GM12878 (cell line): ENCODE data around the gene CYP4F8. TPM values are rescaled to one million over a fixed set of nuclear protein-coding genes. Genes with fewer than 3 reads are reported as not detected.

Experiments used
- ATAC-seq: fragments of 200-7000 bp; cut with Tn5 transposase; 3 replicates; pipeline ENCODE4 v1.9.1; 2020; ENCODE audit warnings: mild to moderate bottlenecking, moderate library complexity
- BruUV-seq: library from RNA; stranded (reverse); fragments of 400-500 nt; replicated peaks from 2 replicates; lab custom pipeline; 2021; lab: Mats Ljungman, UMichigan
- CTCF ChIA-PET: fragments of 300-600 bp; sonication (Branson Sonifier 250); formaldehyde crosslinking; extraction: SDS; loops from one replicate; lab custom pipeline; 2021; ENCODE audit warnings: inconsistent platforms; lab: Yijun Ruan, JAX
- POLR2A ChIA-PET: fragments of 350-600 bp; formaldehyde crosslinking; extraction: SDS; loops from one replicate; lab custom pipeline; 2021; ENCODE audit warnings: inconsistent platforms; lab: Charles Lee
- RAD21 ChIA-PET: fragments of 300-600 bp; sonication (Branson Sonifier 250); formaldehyde crosslinking; loops from one replicate; lab custom pipeline; 2023; ENCODE audit warnings: antibody characterized with exemption; ENCODE audit not compliant: unreplicated experiment; lab: Charles Lee
- SMC1A ChIA-PET: fragments of 300-600 bp; sonication (Branson Sonifier 250); formaldehyde crosslinking; loops from one replicate; lab custom pipeline; 2023; ENCODE audit not compliant: unreplicated experiment, uncharacterized antibody; lab: Charles Lee
- DNase-seq: peaks from one replicate; pipeline ENCODE4 v3.0.0-alpha.2; 2011; ENCODE audit warnings: low read depth, low spot score
- FAIRE-seq: peaks from 3 replicates; lab custom pipeline; 2011; peaks lifted over from hg19 to GRCh38; lab: Jason Lieb, UNC
- H2AFZ ChIP-seq: 2 replicates; pipeline ENCODE4 v1.6.0; 2011; ENCODE audit warnings: low read depth, low read length, control low read depth; ENCODE audit not compliant: control insufficient read depth
- H3K27ac ChIP-seq: 2 replicates; pipeline ENCODE4 v1.5.1; 2011; ENCODE audit warnings: control low read depth; ENCODE audit not compliant: control insufficient read depth, insufficient read depth
- H3K27me3 ChIP-seq, 2 experiments: replicated peaks in 1 of 2; 2 replicates each; pipeline versions ENCODE4 v1.6.0 to v1.6.1; 2011; ENCODE audit warnings: low read length in 1 of 2; ENCODE audit not compliant: control insufficient read depth in 2 of 2, insufficient read depth in 2 of 2
- H3K36me3 ChIP-seq, 2 experiments: 2 replicates each; pipeline ENCODE4 v1.5.1; 2011; ENCODE audit warnings: low read length in 1 of 2; ENCODE audit not compliant: control insufficient read depth in 2 of 2, insufficient read depth in 2 of 2
- H3K4me1 ChIP-seq: 2 replicates; pipeline ENCODE4 v1.6.1; 2011; ENCODE audit warnings: mild to moderate bottlenecking, low read length, moderate library complexity, mixed read lengths; ENCODE audit not compliant: control insufficient read depth, insufficient read depth
- H3K4me2 ChIP-seq: 2 replicates; pipeline ENCODE4 v1.6.0; 2011; ENCODE audit warnings: control low read depth; ENCODE audit not compliant: control insufficient read depth, insufficient read depth
- H3K4me3 ChIP-seq: fragments of 200-600 bp; sonication (generic); 2 replicates; pipeline ENCODE4 v1.5.1; 2016
- H3K79me2 ChIP-seq: 2 replicates; pipeline ENCODE4 v1.6.0; 2011; ENCODE audit warnings: low read length; ENCODE audit not compliant: control insufficient read depth, insufficient read depth
- H3K9ac ChIP-seq: 2 replicates; pipeline ENCODE4 v1.8.0; 2011; ENCODE audit warnings: low read length, control low read depth, mixed read lengths; ENCODE audit not compliant: control insufficient read depth, insufficient read depth
- H3K9me3 ChIP-seq: replicated peaks from 3 replicates; pipeline ENCODE4 v1.5.1; 2011; ENCODE audit warnings: mild to moderate bottlenecking, low read length; ENCODE audit not compliant: control insufficient read depth, insufficient read depth
- H4K20me1 ChIP-seq: 2 replicates; pipeline ENCODE4 v1.6.0; 2011; ENCODE audit not compliant: control insufficient read depth, insufficient read depth
- ATF3 ChIP-seq: IDR thresholded peaks from 2 replicates; pipeline ENCODE4 v1.6.1; 2011; ENCODE audit warnings: low read depth, mild to moderate bottlenecking, low read length, moderate library complexity, borderline replicate concordance; ENCODE audit errors: extremely low read depth
- BCL11A ChIP-seq: IDR thresholded peaks from 2 replicates; pipeline ENCODE4 v1.6.1; 2011; ENCODE audit warnings: low read depth, low read length
- CBX5 ChIP-seq: sonication (generic); IDR thresholded peaks from 2 replicates; pipeline ENCODE4 v1.6.1; 2016; ENCODE audit warnings: low read depth, moderate library complexity, mild to moderate bottlenecking, inconsistent platforms
- EZH2 ChIP-seq: IDR thresholded peaks from 2 replicates; pipeline ENCODE4 v1.6.1; 2012; ENCODE audit warnings: low read depth, mild to moderate bottlenecking, control low read depth, inconsistent platforms, low read length, borderline replicate concordance; ENCODE audit not compliant: control insufficient read depth
- MYB ChIP-seq: fragments of 150-350 bp; IDR thresholded peaks from 2 replicates; pipeline ENCODE4 v1.6.1; 2014; ENCODE audit warnings: mild to moderate bottlenecking, low read depth, low read length, borderline replicate concordance
- NBN ChIP-seq: fragments of 450-650 bp; IDR thresholded peaks from 2 replicates; pipeline ENCODE4 v1.6.1; 2016
- NRF1 ChIP-seq: conservative IDR thresholded peaks from 2 replicates; pipeline ENCODE4 v1.6.1; 2011; ENCODE audit warnings: mild to moderate bottlenecking, low read depth, low read length, improper control_type of control experiment
- ZBTB4 ChIP-seq: fragments of 450-650 bp; formaldehyde crosslinking; IDR thresholded peaks from 2 replicates; pipeline ENCODE4 v1.4.0; 2022; ENCODE audit warnings: mild to moderate bottlenecking, moderate library complexity
- ZNF207 ChIP-seq: fragments of 450-650 bp; IDR thresholded peaks from 2 replicates; pipeline ENCODE4 v1.6.1; 2014; ENCODE audit warnings: antibody characterized with exemption, mild to moderate bottlenecking, borderline replicate concordance
- ZNF687 ChIP-seq: fragments of 450-650 bp; IDR thresholded peaks from 2 replicates; pipeline ENCODE4 v1.6.1; 2017; ENCODE audit warnings: mild to moderate bottlenecking, moderate library complexity
- WGBS: methylation state at CpG from one replicate; pipeline ENCODE4 v1.1.6; 2016; ENCODE audit warnings: low lambda C conversion rate; ENCODE audit not compliant: insufficient replicate concordance, insufficient coverage; ENCODE audit errors: missing lambda C conversion rate; 5-methylcytosine and 5-hydroxymethylcytosine counted together
- in situ Hi-C: fragments of 300-500 bp; cut with MboI; formaldehyde crosslinking; loops from 9 replicates; pipeline ENCODE4 v1.14.3; 2018; ENCODE audit warnings: mixed read lengths
- intact Hi-C: fragments of 100-400 bp; cut with micrococcal nuclease; formaldehyde crosslinking; loops from one replicate; pipeline ENCODE4 v1.14.2; 2022; ENCODE audit not compliant: unreplicated experiment
- polyA plus RNA-seq, 11 experiments: library from polyadenylated mRNA; depleted of rRNA in 4 of 11; unstranded in 6 of 11; stranded (reverse) in 5 of 11; fragments of >200 nt; fragmentation: Nextera tagmentation in 4 of 11; fragmentation: Illumina TruSeq in 1 of 11; extraction: Ambion mirVana in 4 of 11; extraction: Trizol in 1 of 11; gene quantifications; 1 replicate in 1 of 11; 2 replicates in 10 of 11; pipeline versions ENCODE4 v1.2.1 to v1.2.3, GENCODE V29; 2011 to 2016; ENCODE audit warnings: inconsistent platforms in 2 of 11, missing spikeins in 2 of 11, low read depth in 1 of 11
- total RNA-seq, 4 experiments: library from RNA; depleted of rRNA in 3 of 4; stranded (reverse); fragments of >200 nt in 3 of 4; fragmentation: Illumina TruSeq in 1 of 4; extraction: Trizol in 1 of 4; gene quantifications; 2 replicates each; pipeline versions ENCODE4 v1.2.1 to v1.2.3, GENCODE V29; 2013 to 2021

The CYP4F8 gene
- total and polyA plus RNA-seq, 10 of the 15 experiments (the other 5 are each of a cell fraction or from before 2014, with no cell fraction given) = not detected

GRCh38 chr19:15587663-15588062 is 27.4 kb upstream of the CYP4F8 start:
- no peak for FAIRE-seq
- TF ChIP-seq ZNF207 = no peak
- POLR2A ChIA-PET = no interaction called here
- no peaks in the 10 kb centered on the region for H4K20me1 ChIP-seq
- intact Hi-C loops = no loop called here
- no peak for ATAC-seq
- no peak overlapping the region for H3K27ac ChIP-seq
- BruUV-seq = no TSS peak
- H3K79me2 ChIP-seq = no peaks in the 10 kb centered on the region
- H3K27me3 ChIP-seq = no peaks in the 10 kb centered on the region
- H3K4me3 ChIP-seq = no peak overlapping the region
- 61% methylated on average over 9 of the region's 9 CpGs for WGBS
- no peaks in the 10 kb centered on the region for H3K4me1 ChIP-seq
- no peaks in the 10 kb centered on the region; the same call in 2 of the 3 replicates for H3K9me3 ChIP-seq
- RAD21 ChIA-PET = no interaction called here
- no peak overlapping the region for H3K4me2 ChIP-seq
- H3K9ac ChIP-seq = no peak overlapping the region
- in situ Hi-C loops = no loop called here
- H3K36me3 ChIP-seq = no peaks in the 10 kb centered on the region
- CTCF ChIA-PET = no interaction called here
- SMC1A ChIA-PET = no interaction called here
- H2AFZ ChIP-seq = no peak overlapping the region
- DNase-seq = no peak

- H3K4me2 ChIP-seq = no peak overlapping the region
- POLR2A ChIA-PET = no interaction called here
- SMC1A ChIA-PET = no interaction called here
- BruUV-seq = no TSS peak
- CTCF ChIA-PET = no interaction called here
- DNase-seq (no peak), ATAC-seq (no peak), FAIRE-seq (no peak)
- no peak overlapping the region for H3K27ac ChIP-seq
- H3K36me3 ChIP-seq = no peaks in the 10 kb centered on the region
- no peaks in the 10 kb centered on the region for H4K20me1 ChIP-seq
- RAD21 ChIA-PET = no interaction called here
- H2AFZ ChIP-seq = no peak overlapping the region
- no peaks in the 10 kb centered on the region for H3K79me2 ChIP-seq
- 6% methylated on average over 1 of the region's 1 CpG for WGBS
- no peaks in the 10 kb centered on the region; the same call in 2 of the 3 replicates for H3K9me3 ChIP-seq
- intact Hi-C loops = no loop called here
- no peak overlapping the region for H3K4me3 ChIP-seq
- no peaks in the 10 kb centered on the region for H3K27me3 ChIP-seq
- H3K4me1 ChIP-seq = no peaks in the 10 kb centered on the region
- no peak overlapping the region for H3K9ac ChIP-seq
- in situ Hi-C loops = no loop called here
- no peak for TF ChIP-seq EZH2
- no peak for TF ChIP-seq BCL11A
- TF ChIP-seq ZBTB4 (CRISPR knock-in tag) = no peak
- TF ChIP-seq MYB = no peak
- no peak for TF ChIP-seq ZNF687
- TF ChIP-seq NBN = no peak
- TF ChIP-seq ATF3 = no peak
- no peak for TF ChIP-seq CBX5
- TF ChIP-seq NRF1 = no peak
Measured at GRCh38 chr19:15588265-15588664, 26.8 kb upstream of the CYP4F8 start.
